Lower leg skin (tissue), 4 donors: ENCODE measurements around the gene SSTR5. TPM values are rescaled to one million over a fixed set of nuclear protein-coding genes. Genes with fewer than 3 reads are reported as not detected.

ENCODE experiments used
- DNase-seq, 2 donors: peaks; one replicate each; pipeline ENCODE4 v3.0.0-alpha.2; 2019; ENCODE audit warnings: low spot score in 2 of 2
- H3K4me3 ChIP-seq: fragments of 200-600 bp; sonication (generic); 2 replicates; pipeline ENCODE4 v1.5.1; 2017; ENCODE audit warnings: mild to moderate bottlenecking, low read depth; ENCODE audit not compliant: poor library complexity, severe bottlenecking
- CTCF ChIP-seq, 3 donors: fragments of 450-650 bp; IDR thresholded peaks; one replicate each; pipeline ENCODE4 v1.5.1; 2016; ENCODE audit warnings: antibody characterized with exemption in 3 of 3, mild to moderate bottlenecking in 3 of 3, moderate library complexity in 2 of 3
- POLR2A ChIP-seq, 2 donors: fragments of 450-650 bp; IDR thresholded peaks; one replicate each; pipeline ENCODE4 v1.6.1; 2016 to 2017; ENCODE audit warnings: antibody characterized with exemption in 2 of 2, mild to moderate bottlenecking in 1 of 2, moderate library complexity in 1 of 2
- WGBS, 2 donors: methylation state at CpG; one replicate each; pipeline ENCODE4 v1.1.5; 2018; 5-methylcytosine and 5-hydroxymethylcytosine counted together
- intact Hi-C: fragments of 100-400 bp; cut with DNase I; formaldehyde crosslinking; loops from one replicate; pipeline ENCODE4 v1.15.0; 2023; ENCODE audit warnings: low total_unique reads
- total RNA-seq, 4 donors: library from RNA; depleted of rRNA; stranded (reverse); fragments of >200 nt; gene quantifications; one replicate each; pipeline ENCODE4 v1.1.0, GENCODE V29; 2016

Gene SSTR5
- total RNA-seq, 4 donors from 2014 or later, result 0.36 TPM; not detected in 3

GRCh38 chr16:1070084-1070863 lies 2.3 kb upstream of the SSTR5 start:
- intact Hi-C loops, result no loop called here
- DNase-seq, result no peak
- TF ChIP-seq CTCF (IDR thresholded peaks at IDR 0.05) (no peak), POLR2A (IDR thresholded peaks at IDR 0.05) (no peak)
- WGBS, 2 donors, result 12 to 24% methylated on average over 15 to 24 of the region's 32 CpGs
- no peak overlapping the region for H3K4me3 ChIP-seq

- TF ChIP-seq CTCF (IDR thresholded peaks at IDR 0.05) (no peak), POLR2A (IDR thresholded peaks at IDR 0.05) (no peak)
- DNase-seq, result no peak
- intact Hi-C loops, result no loop called here
- no peak overlapping the region for H3K4me3 ChIP-seq
- 19 to 32% methylated on average over 12 to 14 of the region's 16 CpGs for WGBS, 2 donors
Measured at GRCh38 chr16:1070864-1071408, 1.6 kb upstream of the SSTR5 start.

GRCh38 chr16:1071561-1072225 lies 854 bp upstream of the SSTR5 start:
- intact Hi-C loops, result no loop called here
- 7 to 14% methylated on average over 21 to 23 of the region's 30 CpGs for WGBS, 2 donors
- no peak for DNase-seq
- TF ChIP-seq POLR2A (IDR thresholded peaks at IDR 0.05), result no peak
- no peak for TF ChIP-seq CTCF (IDR thresholded peaks at IDR 0.05)
- H3K4me3 ChIP-seq, result no peak overlapping the region

GRCh38 chr16:1073262-1073558 lies 663 bp downstream of the SSTR5 start:
- no peak for DNase-seq
- no peak overlapping the region for H3K4me3 ChIP-seq
- TF ChIP-seq POLR2A (IDR thresholded peaks at IDR 0.05) (no peak), CTCF (IDR thresholded peaks at IDR 0.05) (no peak)
- intact Hi-C loops, result no loop called here
- WGBS, 2 donors, result 60 to 63% methylated on average over 11 to 13 of the region's 13 CpGs

GRCh38 chr16:1073566-1074378 lies 1.2 kb downstream of the SSTR5 start:
- DNase-seq, result no peak
- no peak for TF ChIP-seq CTCF (IDR thresholded peaks at IDR 0.05)
- TF ChIP-seq POLR2A (IDR thresholded peaks at IDR 0.05), result no peak
- H3K4me3 ChIP-seq, result no peak overlapping the region
- 54 to 55% methylated on average over 16 to 25 of the region's 30 CpGs for WGBS, 2 donors
- intact Hi-C loops, result no loop called here
